Endothelial cell of umbilical vein (primary cell): Measurements from ENCODE around the gene GUF1. TPM values are rescaled to one million over a fixed set of nuclear protein-coding genes. Genes with fewer than 3 reads are reported as not detected.

ENCODE experiments used
- BruUV-seq: library from RNA; stranded (reverse); fragments of 400-500 nt; replicated peaks from 2 replicates; lab custom pipeline; 2021; lab: Mats Ljungman, UMichigan
- CTCF ChIA-PET: fragments of 300-600, 350-600 bp; sonication (Branson Sonifier 250); formaldehyde crosslinking; loops from one replicate; lab custom pipeline; 2021; ENCODE audit warnings: antibody characterized with exemption, inconsistent platforms; lab: Charles Lee
- POLR2A ChIA-PET: fragments of 300-600, 350-600 bp; sonication (Branson Sonifier 250); formaldehyde crosslinking; loops from one replicate; lab custom pipeline; 2021; ENCODE audit warnings: antibody characterized with exemption, inconsistent platforms; lab: Charles Lee
- DNase-seq: peaks from one replicate; pipeline ENCODE4 v3.0.0-alpha.2; 2011; ENCODE audit warnings: low read depth, low spot score
- FAIRE-seq: peaks from 2 replicates; lab custom pipeline; 2011; peaks lifted over from hg19 to GRCh38; lab: Jason Lieb, UNC
- H2AFZ ChIP-seq: 2 replicates; pipeline ENCODE4 v1.6.0; 2012; ENCODE audit warnings: low read depth, low read length, control low read depth, inconsistent platforms
- H3K27ac ChIP-seq: 2 replicates; pipeline ENCODE4 v1.5.1; 2011; ENCODE audit warnings: low read depth, mild to moderate bottlenecking, control low read depth, low read length, moderate library complexity; ENCODE audit not compliant: insufficient read depth
- H3K27me3 ChIP-seq, 2 experiments: 2 replicates each; pipeline versions ENCODE4 v1.6.0 to v1.6.1; 2011; ENCODE audit warnings: low read length in 2 of 2, mixed read lengths in 1 of 2; ENCODE audit not compliant: control insufficient read depth in 2 of 2, insufficient read depth in 2 of 2
- H3K36me3 ChIP-seq, 2 experiments: 2 replicates in 1 of 2; 3 replicates in 1 of 2; pipeline ENCODE4 v1.5.1; 2011; ENCODE audit warnings: low read length in 2 of 2, mild to moderate bottlenecking in 1 of 2, moderate library complexity in 1 of 2; ENCODE audit not compliant: control insufficient read depth in 2 of 2, insufficient read depth in 2 of 2; ENCODE audit errors: extremely low read depth in 1 of 2
- H3K4me1 ChIP-seq: 3 replicates; pipeline ENCODE4 v1.5.1; 2011; ENCODE audit warnings: mild to moderate bottlenecking, low read length; ENCODE audit not compliant: control insufficient read depth, insufficient read depth; ENCODE audit errors: extremely low read depth
- H3K4me2 ChIP-seq: 2 replicates; pipeline ENCODE4 v1.6.1; 2011; ENCODE audit warnings: low read length, control low read depth, mixed read lengths; ENCODE audit not compliant: insufficient read depth
- H3K4me3 ChIP-seq, 3 experiments: fragments of 200-600 bp in 1 of 3; sonication (generic), shearing (Covaris generic) in 1 of 3; replicated peaks in 1 of 3; 2 replicates each; pipeline ENCODE4 v1.5.1; 2011 to 2016; ENCODE audit warnings: control low read depth in 3 of 3, low read length in 3 of 3, mild to moderate bottlenecking in 2 of 3, inconsistent platforms in 1 of 3, low read depth in 1 of 3, moderate library complexity in 1 of 3; ENCODE audit not compliant: insufficient read depth in 1 of 3
- H3K79me2 ChIP-seq: 2 replicates; pipeline ENCODE4 v1.6.0; 2012; ENCODE audit warnings: low read length, inconsistent platforms; ENCODE audit not compliant: control insufficient read depth, insufficient read depth
- H3K9ac ChIP-seq: replicated peaks from 2 replicates; pipeline ENCODE3; 2011; ENCODE audit warnings: low read length, control low read depth; ENCODE audit not compliant: insufficient read depth; ENCODE audit errors: extremely low read depth
- H3K9me1 ChIP-seq: replicated peaks from 3 replicates; pipeline ENCODE4 v1.6.0; 2011; ENCODE audit warnings: mild to moderate bottlenecking, low read length; ENCODE audit not compliant: control insufficient read depth, insufficient read depth; ENCODE audit errors: extremely low read depth
- H3K9me3 ChIP-seq: replicated peaks from 2 replicates; pipeline ENCODE4 v1.5.1; 2012; ENCODE audit warnings: low read length, inconsistent platforms; ENCODE audit not compliant: control insufficient read depth, insufficient read depth
- H4K20me1 ChIP-seq: replicated peaks from 2 replicates; pipeline ENCODE3; 2011; ENCODE audit warnings: mild to moderate bottlenecking, low read length; ENCODE audit not compliant: control insufficient read depth, insufficient read depth; ENCODE audit errors: extremely low read depth
- EZH2 ChIP-seq: IDR thresholded peaks from 2 replicates; pipeline ENCODE4 v1.6.1; 2012; ENCODE audit warnings: borderline replicate concordance, low read depth, mild to moderate bottlenecking, moderate library complexity, low read length, inconsistent platforms; ENCODE audit not compliant: severe bottlenecking
- FOS ChIP-seq: IDR thresholded peaks from 2 replicates; pipeline ENCODE4 v1.6.1; 2011; ENCODE audit warnings: mild to moderate bottlenecking, low read length, moderate library complexity, borderline replicate concordance; ENCODE audit not compliant: insufficient read depth
- GATA2 ChIP-seq: IDR thresholded peaks from 2 replicates; pipeline ENCODE4 v1.7.0; 2011; ENCODE audit warnings: low read depth, mild to moderate bottlenecking, moderate library complexity, mixed read lengths, low read length; ENCODE audit not compliant: insufficient read length, insufficient read depth
- JUN ChIP-seq: IDR thresholded peaks from 2 replicates; pipeline ENCODE4 v1.6.1; 2011; ENCODE audit warnings: borderline replicate concordance, low read depth; ENCODE audit not compliant: insufficient read length, insufficient read depth
- MYC ChIP-seq: IDR thresholded peaks from one replicate; pipeline ENCODE4 v1.6.1; 2011; ENCODE audit warnings: mild to moderate bottlenecking, low read depth, low read length
- POLR2A ChIP-seq: IDR thresholded peaks from 2 replicates; pipeline ENCODE4 v1.6.1; 2012; ENCODE audit warnings: low read depth, mild to moderate bottlenecking, control low read depth, low read length
- POLR2AphosphoS5 ChIP-seq: IDR thresholded peaks from 2 replicates; pipeline ENCODE4 v1.6.1; 2012; ENCODE audit warnings: low read depth, mild to moderate bottlenecking, control low read depth, low read length, moderate library complexity; ENCODE audit not compliant: insufficient read depth
- dilution Hi-C: fragments of 300-500 bp; cut with MboI; formaldehyde crosslinking; loops from one replicate; pipeline ENCODE4 v1.15.0; 2019; ENCODE audit warnings: low sequenced_read_pairs; ENCODE audit not compliant: extremely low pct_ligation_motif_present
- intact Hi-C: fragments of 100-400 bp; cut with micrococcal nuclease; formaldehyde crosslinking; loops from one replicate; pipeline ENCODE4 v1.10.0; 2022
- polyA plus RNA-seq, 4 experiments: library from polyadenylated mRNA; depleted of rRNA in 3 of 4; stranded (reverse) in 3 of 4; unstranded in 1 of 4; fragments of >200 nt; gene quantifications; 2 replicates each; pipeline versions ENCODE4 v1.2.1 to v1.2.3, GENCODE V29; 2011 to 2012; ENCODE audit warnings: missing spikeins in 1 of 4
- total RNA-seq: library from RNA; stranded (reverse); gene quantifications from 2 replicates; pipeline ENCODE4 v1.2.3, GENCODE V29; 2021
- TF ChIP-seq, protein P1 (sequence below), 2 donors: IDR thresholded peaks; 1 replicate in 1 of 2; 2 replicates in 1 of 2; pipeline ENCODE4 v1.5.1; 2011; ENCODE audit warnings: low read length in 2 of 2, mild to moderate bottlenecking in 2 of 2, moderate library complexity in 2 of 2, control low read depth in 1 of 2, inconsistent platforms in 1 of 2, low read depth in 1 of 2; ENCODE audit not compliant: insufficient read depth in 1 of 2; ENCODE audit errors: extremely low read depth in 1 of 2
- TF ChIP-seq, protein P2 (sequence below): IDR thresholded peaks from 2 replicates; pipeline ENCODE4 v1.6.1; 2011; ENCODE audit not compliant: insufficient read depth, insufficient read length

GUF1 gene
- total and polyA plus RNA-seq, 2 donors (not counting 3 experiments of a cell fraction or from before 2014, with no cell fraction given) = 5.4 to 19.9 TPM

DNA sequence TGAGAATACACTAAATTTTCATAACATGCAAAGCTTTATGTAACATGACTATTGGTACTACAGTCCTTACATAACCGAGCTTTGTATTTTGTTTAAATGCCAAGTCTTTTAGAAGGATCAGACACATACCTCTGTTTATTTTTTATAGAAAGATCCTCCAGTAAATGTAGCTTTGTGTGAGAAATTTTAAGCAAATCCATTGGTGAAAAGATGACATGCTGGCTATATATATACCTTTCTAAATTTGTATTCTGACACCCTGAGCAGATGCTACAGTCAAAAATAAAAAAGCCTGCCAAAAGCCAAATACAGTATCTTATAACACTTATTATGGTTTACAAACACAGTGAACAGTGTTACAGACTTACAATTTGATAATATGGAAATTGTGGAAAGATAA, 26.8 kb upstream of the GUF1 start, which contains the start of gene YIPF7:
YIPF7 (minus strand) TSS at position 201 of the 400 bp plus-strand sequence. CDS start 1,525 bp downstream, outside the sequence.
- intact Hi-C loops = no loop called here
- BruUV-seq = no TSS peak
- peaks cover 0 to 2% of the 10 kb centered on the region in 2 experiments for H3K27me3 ChIP-seq

More for the DNA sequence above, 26.8 kb upstream of the GUF1 start, which contains the start of gene YIPF7:
- no peaks in the 10 kb centered on the region for H4K20me1 ChIP-seq
- ChIA-PET CTCF (interaction anchor here (1.5 kb wide), 1 partner anchor 17 kb away, joined by 4 read pairs; no protein-coding TSS in a partner anchor), POLR2A (no interaction called here)
- H3K4me1 ChIP-seq = no peaks in the 10 kb centered on the region
- dilution Hi-C loops = no loop called here
- FAIRE-seq (no peak), DNase-seq (no peak)
- no peak within 1 kb of the TSS for H3K4me2 ChIP-seq
- no peaks in the 10 kb centered on the region for H3K9me3 ChIP-seq
- no peaks in the 10 kb centered on the region for H3K9me1 ChIP-seq
- no peak within 1 kb of the TSS for H3K4me3 ChIP-seq
- no peak within 1 kb of the TSS for H2AFZ ChIP-seq
- H3K27ac ChIP-seq = no peak within 1 kb of the TSS
- no peaks in the 10 kb centered on the region for H3K79me2 ChIP-seq
- no peaks in the 10 kb centered on the region for H3K36me3 ChIP-seq
- no peak within 1 kb of the TSS for H3K9ac ChIP-seq
- TF ChIP-seq EZH2 (no peak), FOS (no peak), JUN (no peak), POLR2A (no peak), GATA2 (no peak), MYC (no peak), POLR2AphosphoS5 (no peak)
- TF ChIP-seq, protein P1, sequence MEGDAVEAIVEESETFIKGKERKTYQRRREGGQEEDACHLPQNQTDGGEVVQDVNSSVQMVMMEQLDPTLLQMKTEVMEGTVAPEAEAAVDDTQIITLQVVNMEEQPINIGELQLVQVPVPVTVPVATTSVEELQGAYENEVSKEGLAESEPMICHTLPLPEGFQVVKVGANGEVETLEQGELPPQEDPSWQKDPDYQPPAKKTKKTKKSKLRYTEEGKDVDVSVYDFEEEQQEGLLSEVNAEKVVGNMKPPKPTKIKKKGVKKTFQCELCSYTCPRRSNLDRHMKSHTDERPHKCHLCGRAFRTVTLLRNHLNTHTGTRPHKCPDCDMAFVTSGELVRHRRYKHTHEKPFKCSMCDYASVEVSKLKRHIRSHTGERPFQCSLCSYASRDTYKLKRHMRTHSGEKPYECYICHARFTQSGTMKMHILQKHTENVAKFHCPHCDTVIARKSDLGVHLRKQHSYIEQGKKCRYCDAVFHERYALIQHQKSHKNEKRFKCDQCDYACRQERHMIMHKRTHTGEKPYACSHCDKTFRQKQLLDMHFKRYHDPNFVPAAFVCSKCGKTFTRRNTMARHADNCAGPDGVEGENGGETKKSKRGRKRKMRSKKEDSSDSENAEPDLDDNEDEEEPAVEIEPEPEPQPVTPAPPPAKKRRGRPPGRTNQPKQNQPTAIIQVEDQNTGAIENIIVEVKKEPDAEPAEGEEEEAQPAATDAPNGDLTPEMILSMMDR (IDR thresholded peaks at IDR 0.05; ENCODE audit: extremely low read depth in 1 of 2, insufficient read depth in 1 of 2, low read depth in 1 of 2, low read length in 2 of 2) = no peak
- TF ChIP-seq, protein P2, sequence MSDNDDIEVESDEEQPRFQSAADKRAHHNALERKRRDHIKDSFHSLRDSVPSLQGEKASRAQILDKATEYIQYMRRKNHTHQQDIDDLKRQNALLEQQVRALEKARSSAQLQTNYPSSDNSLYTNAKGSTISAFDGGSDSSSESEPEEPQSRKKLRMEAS = no peak
